ENCODE results near the gene FOXJ2.
"Not testable (repeated sequence)": the region's sequence is repeated elsewhere in the genome, so short reads cannot be mapped to it uniquely, and the experiment has no call there.

The FOXJ2 gene

DNA sequence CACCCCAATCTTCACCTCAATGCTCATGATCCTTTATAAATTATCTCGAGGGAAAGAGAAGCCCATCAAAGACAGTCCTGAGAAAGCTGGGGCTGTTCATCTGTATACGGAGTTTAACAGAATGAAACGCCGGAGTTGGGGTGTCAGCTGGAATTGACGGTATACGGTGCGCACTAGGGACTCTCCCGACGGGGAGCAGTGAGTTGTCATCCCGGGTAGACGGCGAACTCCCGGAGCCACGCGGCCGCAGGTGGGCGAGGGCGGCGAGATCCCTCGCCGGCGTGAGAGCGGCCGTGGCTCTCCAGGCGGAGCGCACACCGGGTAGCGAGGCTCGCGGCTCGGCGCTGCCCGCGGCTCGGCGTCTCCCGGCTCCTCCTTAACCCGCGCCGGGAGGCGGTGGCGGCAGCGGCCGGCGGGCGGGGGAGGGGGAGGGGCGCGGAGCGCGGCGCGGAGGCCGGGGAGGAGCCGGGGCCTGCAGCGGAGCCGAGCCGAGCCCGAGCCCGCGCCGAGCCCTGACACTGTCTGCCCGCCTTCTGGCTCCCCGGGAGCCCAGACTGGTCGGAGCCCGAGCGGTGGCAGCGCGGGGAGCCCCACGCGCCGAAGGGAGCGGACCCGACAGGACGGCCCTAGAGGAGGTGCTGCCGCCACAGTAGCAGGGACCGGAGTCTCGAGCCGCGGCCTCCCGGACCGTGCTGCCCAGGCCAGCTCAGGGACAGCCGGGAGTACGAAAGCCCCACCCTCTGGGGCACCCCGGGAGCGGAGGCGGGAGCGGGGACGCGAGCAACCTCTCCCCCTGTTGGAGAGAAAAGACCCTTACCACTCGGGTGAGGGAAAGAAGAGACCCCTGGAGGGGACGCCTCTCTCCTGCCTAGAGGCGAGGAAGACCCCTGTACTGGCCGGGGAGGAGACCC, at the start of gene FOXJ2:
Gene FOXJ2 (plus strand): TSS at position 475 of the 911 bp plus-strand sequence. CDS start 7,117 bp downstream, outside the sequence.
- DNase-seq (ENCODE audit: low read depth) = peak; percentile 74

DNA sequence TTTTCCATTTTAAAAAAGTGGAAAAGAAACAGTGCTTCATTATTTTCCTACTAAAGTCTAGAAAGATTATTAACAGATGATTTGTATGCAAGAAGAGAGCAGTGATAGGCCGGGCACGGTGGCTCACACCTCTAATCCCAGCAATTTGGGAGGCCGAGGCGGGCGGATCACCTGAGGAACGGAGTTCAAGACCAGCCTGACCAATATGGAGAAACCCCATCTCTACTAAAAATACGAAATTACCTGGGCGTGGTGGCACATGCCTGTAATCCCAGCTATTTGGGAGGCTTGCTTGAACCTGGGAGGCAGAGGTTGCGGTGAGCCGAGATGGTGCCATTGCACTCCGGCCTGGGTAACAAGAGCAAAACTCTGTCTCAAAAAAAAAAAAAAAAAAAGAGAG, 49.5 kb upstream of the FOXJ2 start:
- DNase-seq (ENCODE audit: low read depth) = not testable (repeated sequence)

DNA sequence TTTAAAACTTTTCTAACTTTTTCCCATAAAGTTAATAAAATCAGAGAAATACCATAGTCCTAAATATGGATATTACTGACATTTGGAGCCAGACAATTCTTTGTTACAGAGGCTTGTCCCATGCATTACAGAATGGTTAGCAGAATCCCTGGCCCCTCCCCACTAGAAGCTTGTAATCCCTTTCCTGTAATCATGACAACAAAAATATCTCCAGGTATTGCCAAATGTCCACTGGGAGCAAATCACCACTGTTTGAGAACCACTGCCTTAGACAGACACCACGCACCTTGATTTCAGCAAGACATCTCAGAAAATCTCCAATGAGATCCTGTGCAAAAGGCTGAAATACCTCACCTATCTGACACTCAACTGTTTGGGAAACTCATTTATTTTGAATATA, 49.1 kb upstream of the FOXJ2 start:
- DNase-seq (ENCODE audit: low read depth) = not testable (repeated sequence)

DNA sequence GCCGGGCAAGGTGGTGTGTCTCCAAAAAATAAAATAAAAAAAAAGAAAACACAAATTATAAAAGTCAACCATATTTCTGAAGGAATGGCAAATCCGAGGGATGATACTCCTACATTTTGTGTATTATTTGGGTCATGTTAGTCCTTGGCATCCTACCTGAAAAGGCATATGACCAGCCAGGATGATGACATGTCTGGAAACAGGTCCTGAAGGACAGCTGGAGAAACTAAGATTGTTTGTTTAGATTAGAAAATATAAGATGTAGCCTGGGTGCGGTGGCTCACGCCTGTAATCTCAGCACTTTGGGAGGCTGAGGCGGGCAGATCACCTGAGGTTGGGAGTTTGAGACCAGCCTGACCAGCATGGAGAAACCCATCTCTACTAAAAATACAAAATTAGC, 47.6 kb upstream of the FOXJ2 start:
- no peak for DNase-seq (ENCODE audit: low read depth)

DNA sequence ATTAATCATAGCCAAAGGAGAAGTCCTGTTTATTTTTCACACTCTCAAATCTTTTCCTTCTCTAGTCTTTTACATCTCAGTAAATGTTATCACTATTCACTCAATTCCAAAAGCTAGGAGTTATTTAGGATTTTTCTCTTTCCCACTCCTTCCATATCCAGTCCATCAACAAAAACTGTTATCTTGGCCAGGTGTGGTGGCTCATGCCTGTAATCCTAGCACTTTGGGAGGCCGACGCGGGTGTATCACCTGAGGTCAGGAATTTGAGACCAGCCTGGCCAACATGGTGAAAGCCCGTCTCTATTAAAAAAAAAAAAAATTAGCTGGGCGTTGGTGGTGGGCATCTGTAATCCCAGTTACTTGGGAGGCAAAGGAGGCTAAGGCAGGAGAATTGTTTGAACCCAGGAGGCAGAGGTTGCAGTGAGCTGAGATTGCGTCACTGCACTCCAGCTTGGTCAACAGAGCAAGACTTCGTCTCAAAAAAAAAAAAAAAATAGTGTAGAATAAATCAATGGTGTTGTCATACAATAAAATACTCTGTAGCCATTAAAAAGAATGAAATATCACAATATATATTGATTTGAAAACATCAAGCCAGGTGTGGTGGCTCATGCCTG, 46.6 kb upstream of the FOXJ2 start:
- DNase-seq (ENCODE audit: low read depth) = no peak

DNA sequence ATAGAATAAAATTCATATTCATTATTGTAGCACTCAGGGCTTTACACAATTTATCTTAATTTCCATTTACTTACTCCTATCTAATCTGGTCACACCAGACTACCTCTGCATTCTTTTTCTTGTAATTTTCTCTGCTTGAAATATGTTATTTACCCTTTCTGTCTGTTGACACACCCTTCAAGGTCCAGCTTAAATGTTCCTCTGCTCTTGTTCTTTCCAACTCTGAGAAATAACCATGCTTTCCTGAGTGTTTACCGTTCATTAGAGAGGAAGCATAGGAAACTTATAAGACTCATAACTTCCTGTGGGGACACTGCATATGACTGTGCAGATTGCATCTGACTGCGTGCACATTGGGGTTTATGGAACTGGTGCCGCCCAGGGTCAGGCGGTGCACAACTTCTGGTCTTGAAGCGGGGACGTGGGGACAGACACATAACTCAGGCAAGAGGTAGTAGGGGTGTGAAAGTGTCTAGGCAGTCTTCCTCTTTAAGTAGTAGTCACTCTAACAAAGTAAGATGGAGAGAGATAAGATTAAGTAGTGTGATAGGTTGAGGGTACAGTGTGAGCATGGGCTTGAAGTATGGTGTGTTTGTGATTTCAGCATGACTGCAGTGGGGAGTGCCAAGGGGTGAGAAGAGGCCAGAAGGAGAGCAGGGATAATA, 42.6 kb upstream of the FOXJ2 start:
- peak; percentile 49 for DNase-seq (ENCODE audit: low read depth)

DNA sequence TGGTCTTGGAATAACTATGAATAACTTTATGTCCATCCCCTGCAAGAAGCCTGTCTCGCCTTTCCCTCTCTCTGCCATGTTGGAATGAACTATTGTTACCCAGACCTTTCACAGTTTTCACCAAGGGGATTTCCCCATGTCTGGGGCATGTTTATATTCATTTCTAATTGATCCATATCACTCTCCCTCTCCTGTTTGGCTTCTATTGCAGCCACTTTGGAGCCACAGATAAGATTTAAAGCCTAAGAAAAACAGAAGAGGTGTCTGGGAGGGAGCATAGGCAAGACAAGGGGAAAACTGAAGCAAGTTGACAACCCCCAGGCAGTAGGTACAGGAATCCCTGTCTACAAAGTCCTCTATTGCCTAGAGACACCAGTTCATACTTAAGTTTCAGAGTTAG, 41.0 kb upstream of the FOXJ2 start:
- no peak for DNase-seq (ENCODE audit: low read depth)

DNA sequence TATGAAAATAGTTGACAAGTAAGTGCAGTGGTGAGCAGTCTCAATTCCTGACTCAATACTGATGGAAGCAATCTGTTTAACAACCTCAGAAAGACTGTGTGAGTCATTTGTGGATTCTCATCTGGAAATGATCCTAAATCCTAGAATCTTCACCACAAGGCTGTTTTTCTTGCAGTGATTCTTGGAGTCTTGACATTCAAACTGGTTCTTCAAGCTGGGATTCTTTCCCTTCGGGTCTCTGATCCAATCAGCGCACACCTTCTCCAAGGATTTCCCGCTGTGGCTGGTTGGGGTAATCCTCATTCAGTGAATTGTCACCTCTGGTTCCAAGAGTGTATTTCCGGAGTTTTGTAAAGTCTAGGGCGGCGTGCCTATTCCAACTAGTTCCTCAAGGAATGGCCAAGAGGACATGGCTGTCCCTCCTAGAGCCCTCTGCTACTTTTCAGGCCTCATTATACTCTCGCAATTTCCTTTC, 37.7 kb upstream of the FOXJ2 start:
- DNase-seq (ENCODE audit: low read depth) = no peak

DNA sequence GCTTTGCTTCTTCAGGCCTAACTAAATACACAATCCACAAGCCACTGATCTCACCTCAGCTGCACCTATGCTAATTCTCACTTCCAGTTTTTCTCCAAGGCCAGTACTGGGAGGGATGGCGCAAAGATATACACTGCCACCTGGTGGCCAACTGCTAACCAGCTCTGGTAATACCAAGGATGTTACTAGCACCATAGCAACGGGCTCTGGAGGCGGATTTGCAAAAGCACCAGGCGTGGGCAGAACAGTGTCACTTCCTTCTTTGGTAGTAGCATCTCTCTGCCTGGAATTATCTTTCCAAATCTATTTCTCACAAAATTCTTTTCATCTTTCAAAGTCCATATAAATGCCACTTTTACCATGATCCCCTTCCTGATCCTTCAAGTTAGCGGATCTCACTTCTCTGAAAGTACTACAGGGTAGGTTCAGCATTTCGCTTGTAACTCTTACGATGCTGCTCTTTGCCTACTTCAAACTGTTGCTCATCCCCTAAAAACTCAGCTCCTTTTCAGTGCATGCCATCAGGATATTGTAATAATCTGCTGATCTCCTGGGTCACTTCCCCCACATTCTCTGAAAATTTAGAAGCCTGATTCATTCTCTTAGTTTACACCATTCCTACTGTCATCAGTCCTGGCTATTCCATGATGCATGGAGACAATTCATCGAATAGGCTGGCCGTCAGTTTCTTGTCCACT, 37.1 kb upstream of the FOXJ2 start:
- peak; percentile 74 for DNase-seq (ENCODE audit: low read depth)

DNA sequence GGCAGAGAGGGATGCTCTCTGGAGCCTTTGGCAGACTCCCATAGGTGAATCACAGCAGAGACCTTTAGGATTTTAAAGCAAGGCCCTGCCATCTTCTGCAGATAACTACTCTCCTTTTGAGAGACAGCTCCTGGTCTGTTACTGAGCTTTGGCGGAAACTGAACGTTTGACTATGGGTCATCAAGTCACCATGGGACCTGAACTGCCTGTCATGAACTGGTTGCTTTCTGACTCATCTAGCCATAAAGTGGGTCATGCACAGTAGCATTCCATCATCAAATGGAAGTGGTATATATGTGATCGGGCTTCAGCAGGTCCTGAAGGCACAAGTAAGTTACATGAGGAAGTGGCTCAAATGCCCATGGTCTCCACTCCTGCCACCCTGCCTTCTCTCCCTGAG, 31.7 kb upstream of the FOXJ2 start:
- not testable (repeated sequence) for DNase-seq (ENCODE audit: low read depth)

DNA sequence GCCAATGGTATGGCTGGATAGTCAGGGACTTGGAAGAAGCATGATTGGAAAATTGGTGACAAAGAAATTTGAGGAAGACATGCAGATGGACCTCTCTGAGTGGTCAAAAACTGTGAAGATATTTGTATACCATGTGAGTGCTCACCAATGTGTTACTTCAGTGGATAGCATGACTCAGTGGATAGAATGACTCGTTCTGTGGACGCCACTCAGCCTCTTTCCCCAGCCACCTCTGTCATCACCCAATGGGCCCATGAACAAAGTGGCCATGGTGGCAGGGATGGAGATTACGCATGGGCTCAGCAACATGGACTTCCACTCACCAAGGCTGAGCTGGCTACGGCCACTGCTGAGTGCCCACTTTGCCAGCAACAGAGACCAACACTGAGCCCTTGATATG, 31.0 kb upstream of the FOXJ2 start:
- DNase-seq (ENCODE audit: low read depth) = not testable (repeated sequence)

DNA sequence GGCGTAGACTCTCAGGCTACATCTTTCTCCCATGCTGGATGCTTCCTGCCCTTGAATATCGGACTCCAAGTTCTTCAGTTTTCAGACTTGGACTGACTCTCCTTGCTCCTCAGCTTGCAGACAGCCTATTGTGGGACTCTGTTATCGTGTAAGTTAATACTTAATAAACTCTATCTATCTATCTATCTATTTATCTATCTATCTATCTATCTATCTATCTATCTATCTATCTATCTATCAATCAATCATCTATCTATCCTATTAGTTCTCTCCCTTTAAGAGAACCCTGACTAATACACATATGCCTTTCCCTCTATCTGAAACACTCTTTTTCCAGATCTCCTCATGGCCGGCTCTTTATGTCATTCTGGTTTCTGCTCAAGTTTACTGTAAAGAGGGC, 27.6 kb upstream of the FOXJ2 start:
- not testable (repeated sequence) for DNase-seq (ENCODE audit: low read depth)

DNA sequence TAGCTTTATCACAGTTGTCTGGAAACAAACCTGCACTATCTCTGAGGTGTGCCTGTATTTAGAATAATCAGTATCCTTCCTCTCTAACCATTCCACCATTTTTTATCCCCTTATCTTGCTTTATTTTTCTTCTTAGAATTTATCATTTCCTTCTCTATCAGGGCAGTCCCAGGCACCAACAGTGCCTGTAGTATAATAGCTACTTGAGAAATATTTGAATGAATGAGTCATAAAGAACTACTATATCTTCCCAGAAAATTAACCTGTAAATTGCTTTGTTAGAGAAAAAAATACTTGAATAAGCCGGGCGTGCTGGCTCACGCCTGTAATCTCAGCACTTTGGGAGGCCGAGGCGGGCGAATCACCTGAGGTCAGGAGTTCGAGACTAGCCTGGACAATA, 21.2 kb upstream of the FOXJ2 start:
- no peak for DNase-seq (ENCODE audit: low read depth)

DNA sequence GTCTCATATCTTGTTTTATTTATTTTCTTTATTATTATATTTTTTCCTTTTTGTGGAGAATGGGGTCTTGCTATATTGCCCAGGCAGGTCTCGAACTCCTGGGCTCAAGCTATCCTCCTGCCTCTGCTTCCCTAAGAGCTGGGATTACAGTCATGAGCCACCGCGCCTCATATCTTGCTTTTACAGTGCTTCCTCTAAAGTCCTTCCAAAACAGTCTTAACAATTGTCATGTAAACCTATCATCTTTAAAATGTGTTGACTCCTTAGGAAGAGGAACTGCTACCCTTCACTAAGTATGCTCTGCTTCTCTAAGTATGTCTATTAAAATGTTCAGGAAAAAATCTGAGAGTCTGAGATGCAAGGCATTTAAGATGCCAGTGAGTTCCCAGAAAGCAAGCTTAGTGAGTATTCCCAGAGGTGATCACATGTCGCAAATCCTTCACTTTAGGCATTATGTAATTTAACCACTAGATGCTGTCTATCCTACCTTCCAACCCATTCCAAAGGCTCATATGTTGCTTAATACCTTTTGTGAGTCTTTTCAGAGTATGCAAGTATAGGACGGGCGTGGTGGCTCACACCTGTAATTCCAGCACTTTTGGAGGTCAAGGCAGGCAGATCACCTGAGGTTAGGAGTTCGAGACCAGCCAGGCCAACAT, 19.7 kb upstream of the FOXJ2 start:
- no peak for DNase-seq (ENCODE audit: low read depth)

DNA sequence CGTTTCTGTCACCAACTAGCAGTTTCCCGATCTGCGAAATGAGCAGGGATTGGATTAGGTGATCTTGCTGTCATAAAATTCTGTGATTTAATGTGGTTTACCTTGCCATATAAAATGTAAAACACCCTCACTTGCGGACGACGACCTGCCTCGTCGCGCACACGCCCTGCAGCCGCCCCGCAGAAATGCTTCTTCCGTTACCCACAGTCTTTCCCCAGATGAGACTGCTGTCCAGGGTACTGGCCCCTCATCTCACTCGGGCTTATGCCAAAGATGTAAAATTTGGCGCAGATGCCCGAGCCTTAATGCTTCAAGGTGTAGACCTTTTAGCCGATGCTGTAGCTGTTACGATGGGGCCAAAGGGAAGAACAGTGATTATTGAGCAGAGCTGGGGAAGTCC, 17.7 kb upstream of the FOXJ2 start:
- DNase-seq (ENCODE audit: low read depth) = no peak

DNA sequence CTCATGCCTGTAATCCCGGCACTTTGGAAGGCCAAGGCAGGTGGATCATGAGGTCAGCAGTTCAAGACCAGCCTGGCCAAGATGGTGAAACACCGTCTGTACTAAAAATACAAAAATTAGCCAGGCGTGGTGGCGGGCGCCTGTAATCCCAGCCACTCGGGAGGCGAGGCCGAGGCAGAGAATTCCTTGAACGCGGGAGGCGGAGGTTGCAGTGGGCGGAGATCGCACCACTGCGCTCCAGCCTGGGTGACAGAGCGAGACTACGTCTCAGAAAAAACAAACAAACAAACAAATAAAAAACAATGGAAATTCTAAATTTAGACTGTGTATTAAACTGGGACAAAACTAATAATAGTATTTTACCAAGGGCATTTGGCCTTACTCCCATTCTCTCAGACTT, 14.3 kb upstream of the FOXJ2 start:
- DNase-seq (ENCODE audit: low read depth) = not testable (repeated sequence)

DNA sequence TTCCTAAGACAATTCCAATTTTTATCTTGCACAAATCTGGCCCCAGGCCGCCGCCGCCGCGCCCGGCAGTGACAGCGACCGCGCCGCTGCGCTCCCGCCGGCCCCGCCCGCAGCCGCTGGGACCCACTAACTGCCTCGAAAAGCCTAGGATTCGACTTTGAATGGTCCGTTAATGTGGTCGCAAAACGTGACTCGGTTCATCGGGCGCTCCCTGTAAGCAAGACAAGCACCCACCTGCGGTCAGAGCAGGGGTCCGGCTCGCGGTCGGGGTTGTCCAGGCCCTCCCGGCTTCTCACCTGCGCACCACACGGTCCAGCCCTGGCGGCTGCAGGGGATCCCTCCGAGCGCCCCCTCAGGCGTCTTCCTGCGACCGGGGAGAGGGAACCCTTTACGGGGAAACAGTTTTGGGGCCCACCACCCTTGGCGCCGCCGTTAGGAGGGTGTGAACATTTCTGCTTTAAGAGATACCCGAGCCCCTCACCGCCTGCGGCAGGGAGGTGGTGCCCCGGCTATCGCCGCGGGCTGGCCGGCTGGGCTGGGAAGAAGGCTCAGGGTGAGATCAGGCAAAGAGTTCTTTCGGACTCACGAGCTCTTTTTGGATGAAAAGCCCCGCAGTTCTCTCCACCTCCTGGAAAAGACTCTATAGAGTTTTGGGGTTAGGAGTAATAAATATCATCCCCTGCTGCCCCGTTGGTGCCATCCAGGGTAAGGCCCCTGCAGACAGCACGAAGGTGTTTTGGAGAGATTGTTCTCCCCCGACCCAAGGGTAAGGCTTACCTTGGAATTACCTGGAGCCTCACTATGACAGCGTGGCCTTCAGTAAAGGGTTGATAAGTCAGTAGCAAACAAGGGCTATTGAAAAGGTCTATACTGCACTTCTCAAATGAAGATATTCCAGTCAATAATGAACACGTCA, 13.6 kb upstream of the FOXJ2 start:
- DNase-seq (ENCODE audit: low read depth) = no peak

DNA sequence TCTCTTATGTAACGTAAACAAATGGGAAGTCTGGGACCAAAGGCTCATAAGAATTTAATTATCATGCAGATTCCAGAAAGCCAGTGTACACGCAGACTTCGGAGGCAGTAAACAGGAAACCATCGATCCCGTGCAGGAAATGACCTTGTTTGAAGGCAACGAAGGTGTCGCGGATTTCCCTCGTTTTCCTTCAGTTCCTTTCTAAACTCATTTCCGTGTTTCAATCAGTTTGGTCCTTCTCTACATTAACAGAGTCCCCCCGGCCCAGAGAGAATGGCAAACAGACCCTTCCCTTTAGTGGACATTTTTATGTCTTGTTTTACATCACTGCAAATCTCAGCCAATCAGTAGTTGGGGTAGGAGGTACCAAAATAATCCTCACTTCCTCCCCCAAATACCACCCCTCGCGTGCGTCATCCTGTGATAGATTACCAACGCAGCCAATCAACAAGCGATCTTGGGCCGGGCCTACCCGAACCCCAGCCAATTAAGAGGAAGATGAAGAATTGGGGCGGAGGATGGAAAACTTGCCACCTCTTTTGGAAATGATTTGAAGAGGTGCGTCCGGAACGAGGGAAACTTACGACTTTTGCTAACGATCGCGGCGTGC, 6.1 kb upstream of the FOXJ2 start:
- DNase-seq (ENCODE audit: low read depth) = peak; percentile 91

DNA sequence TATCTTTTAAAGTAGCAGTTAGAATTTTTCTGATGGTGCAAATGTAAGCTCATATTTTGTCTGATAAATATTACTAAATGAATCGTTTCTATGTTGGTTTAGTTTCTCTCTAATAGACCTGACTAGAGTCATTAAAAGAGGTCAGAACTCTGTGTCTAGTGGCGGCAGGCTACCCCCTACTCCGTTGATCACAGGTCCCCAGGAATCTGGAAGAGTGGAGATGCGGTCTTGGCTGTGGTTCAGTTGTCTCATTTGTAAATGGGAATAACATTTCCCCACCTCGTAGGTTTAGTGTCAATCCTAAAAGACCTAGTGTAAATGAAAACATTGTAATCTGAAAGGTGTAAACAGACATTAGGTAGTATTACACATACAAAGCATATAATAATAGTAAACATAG, 4.7 kb upstream of the FOXJ2 start:
- DNase-seq (ENCODE audit: low read depth) = no peak

DNA sequence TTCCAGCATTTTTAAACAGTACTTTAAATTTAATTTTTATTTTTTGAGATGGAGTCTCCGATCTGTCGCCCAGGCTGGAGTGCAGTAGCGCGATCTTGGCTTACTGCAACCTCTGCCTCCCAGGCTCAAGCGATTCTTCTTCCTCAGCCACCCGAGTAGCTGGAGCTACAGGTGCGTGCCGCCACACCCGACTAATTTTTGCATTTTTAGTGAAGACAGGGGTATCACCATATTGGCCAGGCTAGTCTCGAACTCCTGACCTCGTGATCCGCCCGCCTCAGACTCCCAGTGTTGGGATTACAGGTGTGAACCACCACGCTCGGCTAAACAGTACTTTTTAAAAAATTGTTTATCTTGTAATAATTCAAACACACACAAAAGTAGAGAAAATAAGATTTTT, 4.2 kb upstream of the FOXJ2 start:
- no peak for DNase-seq (ENCODE audit: low read depth)

Data from activated T-helper 9 cell treated with anti-CD3 and anti-CD28 coated beads, Interleukin-2, amount 50 U/mL, for 16 hours (primary cell).